Superior temporal gyrus (tissue), 1 donor: ENCODE results near the gene FAM229B.

Experiments
- DNase-seq: peaks from one replicate; pipeline ENCODE4 v3.0.0-alpha.2; 2016; ENCODE audit errors: extremely low spot score

Gene FAM229B

GRCh38 chr6:112141707-112142106, 54.3 kb downstream of the FAM229B start:
- DNase-seq: no peak

GRCh38 chr6:112144145-112144926, 56.9 kb downstream of the FAM229B start:
- no peak for DNase-seq

GRCh38 chr6:112145080-112145573, 57.7 kb downstream of the FAM229B start:
- DNase-seq: no peak

GRCh38 chr6:112148103-112148502, 60.7 kb downstream of the FAM229B start:
- no peak for DNase-seq

GRCh38 chr6:112149236-112149635, 61.8 kb downstream of the FAM229B start:
- DNase-seq: no peak

- no peak for DNase-seq
Measured at GRCh38 chr6:112149719-112150263, 62.4 kb downstream of the FAM229B start.

- no peak for DNase-seq
Measured at GRCh38 chr6:112150363-112150762, 63.0 kb downstream of the FAM229B start.
